ENCODE data around the gene MEI1.
"Not testable (repeated sequence)": the region's sequence is repeated elsewhere in the genome, so short reads cannot be mapped to it uniquely, and the experiment has no call there.

The MEI1 gene

GRCh38 chr22:41835462-41835861 is 136.2 kb downstream of the MEI1 start:
- DNase-seq (ENCODE audit: insufficient read length, low spot score); FAIRE-seq: not testable (repeated sequence)

DNA sequence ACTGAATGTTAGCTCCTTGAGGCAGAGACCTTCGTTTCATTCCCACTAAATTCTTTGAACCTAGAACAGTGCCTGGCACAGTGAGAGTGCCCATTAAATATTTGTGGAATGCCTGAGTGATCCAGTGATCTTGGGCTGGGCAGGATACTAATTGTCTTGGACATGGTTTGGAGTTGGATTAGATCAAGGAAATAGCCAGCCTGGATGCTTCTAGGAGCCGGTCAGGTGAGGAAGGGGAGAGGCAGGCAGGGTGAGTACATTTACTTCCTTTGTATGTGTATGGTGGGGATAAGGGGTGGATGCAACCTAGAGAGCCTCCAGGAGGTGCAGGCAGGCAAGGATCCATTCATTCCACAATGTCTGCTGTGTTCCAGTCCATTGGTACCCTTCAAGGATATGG is 137.2 kb downstream of the MEI1 start:
- no peak for DNase-seq (ENCODE audit: insufficient read length, low spot score)
- no peak for FAIRE-seq

DNA sequence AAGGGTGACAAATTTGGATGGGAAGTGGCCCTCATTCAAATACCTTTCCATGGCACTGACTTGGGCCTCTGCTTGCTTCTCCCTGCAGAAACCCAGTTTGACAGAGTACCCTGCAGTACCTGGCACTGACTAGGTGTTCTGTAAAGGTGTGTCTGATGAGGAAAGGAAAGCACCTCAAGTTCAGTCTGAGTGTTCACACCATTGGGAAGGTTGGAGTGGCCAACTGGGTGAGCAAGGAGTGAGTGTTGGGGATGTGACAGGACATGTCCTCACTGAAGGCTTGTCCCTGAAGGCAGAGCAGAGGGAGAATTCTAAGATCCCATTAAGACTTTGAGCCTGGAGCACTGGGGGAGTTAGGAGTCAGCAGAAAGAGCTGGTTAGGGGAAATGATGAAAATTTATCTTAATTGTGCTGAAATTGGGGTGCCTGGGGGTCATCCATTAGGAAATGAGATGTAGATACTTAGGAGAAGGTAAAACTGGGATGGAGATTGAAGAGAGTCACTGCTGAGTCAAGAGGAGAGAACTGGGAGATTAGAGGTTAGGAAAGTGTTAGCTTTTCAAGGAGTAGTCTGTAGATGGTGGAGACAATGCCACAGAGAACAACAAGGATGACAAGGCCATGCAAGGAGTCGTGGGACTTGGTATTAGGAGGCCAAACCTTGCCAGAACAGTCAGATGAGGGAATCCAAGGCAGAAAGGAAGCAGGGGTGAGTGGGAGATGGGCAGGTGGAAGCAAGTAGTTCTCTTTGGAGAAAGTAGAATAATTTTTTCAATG is 139.7 kb downstream of the MEI1 start:
- no peak for FAIRE-seq
- DNase-seq (ENCODE audit: insufficient read length, low spot score) = no peak

DNA sequence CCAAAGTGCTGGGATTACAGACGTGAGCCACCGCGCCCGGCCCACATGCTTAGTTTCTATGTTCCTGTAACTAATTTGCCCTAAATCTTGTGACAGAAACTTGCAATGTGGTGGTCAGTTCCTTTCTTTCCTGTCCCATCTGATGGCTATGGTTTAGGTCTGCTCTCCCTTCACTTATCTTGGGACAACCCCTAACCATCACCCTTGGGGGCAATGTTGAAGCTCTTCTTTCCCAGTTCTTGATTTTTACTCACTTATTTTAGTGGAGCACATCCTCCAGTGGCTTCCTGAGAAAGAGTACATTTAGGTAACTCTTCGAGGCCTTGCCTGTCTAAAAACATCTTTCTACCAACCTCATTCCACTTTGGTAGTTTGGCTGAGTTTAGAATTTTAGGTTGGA is 140.9 kb downstream of the MEI1 start:
- DNase-seq (ENCODE audit: insufficient read length, low spot score) (no peak), FAIRE-seq (no peak)

DNA sequence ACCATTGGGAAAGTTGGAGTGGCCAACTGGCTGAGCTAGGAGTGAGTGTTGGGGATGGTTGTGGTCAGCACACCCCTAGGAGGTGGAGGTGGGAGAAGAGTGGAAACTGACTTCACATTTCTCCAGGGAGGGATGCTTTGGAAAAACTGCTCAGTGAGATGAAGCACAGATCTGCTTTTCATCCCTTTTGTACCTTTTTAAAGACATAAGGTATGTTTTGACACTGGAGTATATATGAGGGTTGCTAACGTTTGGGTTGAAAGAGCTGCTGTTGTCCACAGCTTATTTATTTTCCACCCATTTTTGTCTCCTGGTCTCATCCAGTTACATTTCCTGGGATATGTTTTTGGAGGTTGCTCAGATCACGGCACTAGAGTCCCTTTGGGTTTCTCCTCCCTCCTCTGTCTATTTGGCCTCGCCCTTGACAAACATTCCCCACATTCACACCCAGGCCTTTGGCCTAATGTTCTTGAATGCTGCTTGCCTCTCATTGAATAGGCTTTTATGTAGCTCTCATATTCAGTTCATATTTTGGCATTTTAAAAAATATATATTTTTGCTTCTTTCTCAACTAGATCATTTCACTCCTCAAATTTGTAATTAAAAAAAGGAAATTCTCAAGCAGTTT is 141.9 kb downstream of the MEI1 start:
- FAIRE-seq (no peak), DNase-seq (ENCODE audit: insufficient read length, low spot score) (no peak)

DNA sequence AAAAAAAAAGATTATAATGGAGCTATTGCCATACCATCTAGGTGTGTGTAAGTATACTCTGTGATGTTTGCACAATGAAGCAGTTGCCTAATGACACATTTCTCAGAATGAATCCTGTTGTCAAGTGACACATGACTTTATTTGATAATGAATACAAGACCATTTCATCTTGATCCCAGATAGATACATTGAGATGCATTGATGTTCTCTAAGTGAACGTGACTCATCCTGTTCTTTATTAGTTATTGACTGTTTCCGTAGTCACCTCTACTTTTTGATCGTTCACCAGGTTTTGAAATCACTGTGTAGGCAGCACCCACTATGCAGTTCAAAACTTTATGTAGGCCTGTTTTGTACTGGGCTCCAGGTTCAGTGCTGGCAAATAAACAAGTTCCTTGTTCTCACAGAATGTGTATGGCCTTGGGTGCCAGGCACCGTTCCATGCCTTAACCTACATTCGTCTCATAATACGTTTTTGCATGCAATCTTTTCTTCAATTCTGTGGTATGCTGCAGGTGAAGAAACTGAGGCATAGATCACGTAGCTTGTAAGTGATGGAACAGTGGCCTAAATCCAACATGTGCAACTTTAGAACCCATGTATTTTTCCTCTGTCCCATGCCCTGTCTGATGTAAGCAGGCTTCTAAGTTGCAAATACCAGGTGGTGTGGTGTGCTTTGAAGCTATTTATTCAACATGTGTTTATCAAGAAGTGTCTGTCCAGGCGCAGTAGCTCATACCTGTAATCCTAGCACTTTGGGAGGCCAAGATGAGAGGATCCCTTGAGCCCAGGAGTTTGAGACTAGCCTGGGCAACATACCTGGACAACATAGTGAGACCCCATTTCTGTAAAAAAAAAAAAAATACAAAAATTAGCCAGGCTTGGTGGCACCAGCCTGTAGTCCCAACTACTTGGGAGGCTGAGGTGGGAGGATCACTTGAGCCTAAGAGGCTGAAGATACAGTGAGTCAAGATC is 144.0 kb downstream of the MEI1 start:
- FAIRE-seq = no peak
- no peak for DNase-seq (ENCODE audit: insufficient read length, low spot score)

DNA sequence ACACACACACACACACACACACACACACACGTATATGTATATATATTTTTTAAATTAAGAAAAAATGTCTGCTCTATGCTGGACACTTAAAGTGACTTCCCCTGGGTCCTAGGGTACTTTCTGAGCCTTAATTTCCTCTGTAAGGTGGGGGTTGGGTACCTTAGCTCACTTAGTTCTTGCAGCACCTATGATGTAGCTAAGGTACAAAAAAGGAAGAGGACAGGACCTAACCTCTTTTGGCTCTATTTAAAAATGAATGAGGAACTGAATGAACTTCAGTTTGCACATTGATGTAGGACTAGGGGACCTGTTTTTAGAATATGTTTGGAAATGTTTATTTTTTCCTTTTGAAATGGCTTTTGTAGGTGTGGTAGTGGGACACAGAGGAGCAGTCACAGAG is 144.7 kb downstream of the MEI1 start:
- DNase-seq (ENCODE audit: insufficient read length, low spot score) (no peak), FAIRE-seq (no peak)

- FAIRE-seq (no peak), DNase-seq (ENCODE audit: insufficient read length, low spot score) (no peak)
Observed at GRCh38 chr22:41844513-41844912, 145.2 kb downstream of the MEI1 start.

GRCh38 chr22:41845380-41846267 is 146.3 kb downstream of the MEI1 start:
- DNase-seq (ENCODE audit: insufficient read length, low spot score) = no peak
- FAIRE-seq = no peak

GRCh38 chr22:41846268-41846987 is 147.1 kb downstream of the MEI1 start:
- no peak for DNase-seq (ENCODE audit: insufficient read length, low spot score)
- FAIRE-seq = no peak

GRCh38 chr22:41847300-41847699 is 148.0 kb downstream of the MEI1 start:
- FAIRE-seq (no peak), DNase-seq (ENCODE audit: insufficient read length, low spot score) (no peak)

GRCh38 chr22:41848468-41848867 is 149.2 kb downstream of the MEI1 start:
- FAIRE-seq (no peak), DNase-seq (ENCODE audit: insufficient read length, low spot score) (no peak)

All from HTR-8/SVneo (cell line).